Activated B cell treated with CpG ODN at 0.5 μM for 24 hours (primary cell): ENCODE results near the gene PAM. TPM values are rescaled to one million over a fixed set of nuclear protein-coding genes. Genes with fewer than 3 reads are reported as not detected.

Experiments used
- ATAC-seq: fragments of 200-7000 bp; cut with Tn5 transposase; one replicate; pipeline ENCODE4 v1.10.0; 2021; ENCODE audit warnings: low read depth, mild to moderate bottlenecking, moderate library complexity
- CTCF ChIA-PET: fragments of 350-600 bp; sonication (Branson Sonifier 250); formaldehyde crosslinking; loops from one replicate; lab custom pipeline; 2021; ENCODE audit warnings: antibody characterized with exemption; lab: Charles Lee
- POLR2A ChIA-PET: fragments of 350-600 bp; sonication (Branson Sonifier 250); formaldehyde crosslinking; loops from one replicate; lab custom pipeline; 2021; ENCODE audit warnings: antibody characterized with exemption; lab: Charles Lee
- DNase-seq: peaks from one replicate; pipeline ENCODE4 v3.0.0; 2022
- H3K27ac Mint-ChIP-seq: one replicate; pipeline ENCODE4 v1.8.0; 2020; ENCODE audit warnings: mixed read lengths
- H3K27me3 Mint-ChIP-seq: one replicate; pipeline ENCODE4 v1.8.0; 2021; ENCODE audit warnings: mixed read lengths
- H3K36me3 Mint-ChIP-seq: one replicate; pipeline ENCODE4 v1.8.0; 2021; ENCODE audit warnings: low read depth, mixed read lengths
- H3K4me1 Mint-ChIP-seq: one replicate; pipeline ENCODE4 v1.8.0; 2021; ENCODE audit warnings: mixed read lengths
- H3K4me3 Mint-ChIP-seq: one replicate; pipeline ENCODE4 v1.8.0; 2020; ENCODE audit warnings: mild to moderate bottlenecking, mixed read lengths
- H3K9me3 Mint-ChIP-seq: one replicate; pipeline ENCODE4 v1.8.0; 2020; ENCODE audit warnings: mixed read lengths
- intact Hi-C: fragments of 100-400 bp; cut with micrococcal nuclease; formaldehyde crosslinking; loops from one replicate; pipeline ENCODE4 v1.15.1; 2024
- total RNA-seq: library from RNA; stranded (reverse); gene quantifications from 2 replicates; pipeline ENCODE4 v1.2.3, GENCODE V29; 2022
- TF ChIP-seq, protein P1 (sequence below): fragments of 200-600 bp; IDR thresholded peaks from one replicate; pipeline ENCODE4 v1.8.0; 2022; ENCODE audit warnings: antibody characterized with exemption, mild to moderate bottlenecking

Gene PAM
- total RNA-seq, 1 donor from 2014 or later: 19.0 TPM

DNA sequence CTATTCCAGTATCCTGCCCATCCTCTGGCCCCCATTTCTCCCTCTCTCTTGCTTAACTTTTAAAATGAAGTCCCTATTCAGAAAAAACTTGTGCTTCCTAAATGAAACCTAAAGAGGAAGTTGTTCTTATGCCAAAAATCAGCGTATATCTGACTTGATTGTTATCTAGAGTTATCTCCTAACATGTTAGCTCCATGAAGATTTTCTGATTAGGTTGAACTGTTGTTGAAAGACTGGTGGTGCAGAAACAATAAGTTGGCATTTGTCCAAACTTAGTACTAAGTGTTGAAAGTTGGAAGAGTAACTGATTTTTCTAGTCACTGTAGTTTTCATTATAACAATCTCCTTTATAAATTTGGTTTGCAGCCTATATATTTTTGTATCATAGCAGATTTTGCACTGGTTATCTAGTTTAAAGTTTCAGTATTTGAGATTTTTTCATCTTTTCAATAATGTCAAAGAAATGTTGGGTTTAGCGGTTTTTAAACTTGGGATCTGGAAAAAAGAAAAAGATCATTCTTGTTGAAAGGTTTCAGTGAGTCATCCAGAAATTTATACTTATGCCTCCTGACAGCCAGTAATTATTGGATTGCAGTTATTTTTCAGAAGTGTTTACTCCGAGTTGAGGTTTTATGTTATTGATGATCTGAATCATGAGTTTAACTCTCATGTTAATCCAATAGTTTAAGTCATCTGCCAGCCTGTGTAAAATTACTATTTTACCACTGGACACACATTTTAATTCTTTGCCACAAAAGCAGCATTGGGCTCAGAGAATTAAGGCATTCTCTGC, 60.6 kb downstream of the PAM start:
- H3K4me1 Mint-ChIP-seq: peaks cover 14% of the 10 kb centered on the region
- ChIA-PET POLR2A (no interaction called here), CTCF (no interaction called here)
- no peak overlapping the region for H3K27ac Mint-ChIP-seq
- TF ChIP-seq, protein P1, sequence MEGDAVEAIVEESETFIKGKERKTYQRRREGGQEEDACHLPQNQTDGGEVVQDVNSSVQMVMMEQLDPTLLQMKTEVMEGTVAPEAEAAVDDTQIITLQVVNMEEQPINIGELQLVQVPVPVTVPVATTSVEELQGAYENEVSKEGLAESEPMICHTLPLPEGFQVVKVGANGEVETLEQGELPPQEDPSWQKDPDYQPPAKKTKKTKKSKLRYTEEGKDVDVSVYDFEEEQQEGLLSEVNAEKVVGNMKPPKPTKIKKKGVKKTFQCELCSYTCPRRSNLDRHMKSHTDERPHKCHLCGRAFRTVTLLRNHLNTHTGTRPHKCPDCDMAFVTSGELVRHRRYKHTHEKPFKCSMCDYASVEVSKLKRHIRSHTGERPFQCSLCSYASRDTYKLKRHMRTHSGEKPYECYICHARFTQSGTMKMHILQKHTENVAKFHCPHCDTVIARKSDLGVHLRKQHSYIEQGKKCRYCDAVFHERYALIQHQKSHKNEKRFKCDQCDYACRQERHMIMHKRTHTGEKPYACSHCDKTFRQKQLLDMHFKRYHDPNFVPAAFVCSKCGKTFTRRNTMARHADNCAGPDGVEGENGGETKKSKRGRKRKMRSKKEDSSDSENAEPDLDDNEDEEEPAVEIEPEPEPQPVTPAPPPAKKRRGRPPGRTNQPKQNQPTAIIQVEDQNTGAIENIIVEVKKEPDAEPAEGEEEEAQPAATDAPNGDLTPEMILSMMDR: no peak
- ATAC-seq (no peak), DNase-seq (no peak)
- H3K36me3 Mint-ChIP-seq: no peaks in the 10 kb centered on the region
- H3K9me3 Mint-ChIP-seq: no peaks in the 10 kb centered on the region
- no peak overlapping the region for H3K4me3 Mint-ChIP-seq
- no peaks in the 10 kb centered on the region for H3K27me3 Mint-ChIP-seq
- intact Hi-C loops: loop anchor here (2.0 kb wide), 1 partner anchor 17 kb away; no protein-coding TSS in a partner anchor

DNA sequence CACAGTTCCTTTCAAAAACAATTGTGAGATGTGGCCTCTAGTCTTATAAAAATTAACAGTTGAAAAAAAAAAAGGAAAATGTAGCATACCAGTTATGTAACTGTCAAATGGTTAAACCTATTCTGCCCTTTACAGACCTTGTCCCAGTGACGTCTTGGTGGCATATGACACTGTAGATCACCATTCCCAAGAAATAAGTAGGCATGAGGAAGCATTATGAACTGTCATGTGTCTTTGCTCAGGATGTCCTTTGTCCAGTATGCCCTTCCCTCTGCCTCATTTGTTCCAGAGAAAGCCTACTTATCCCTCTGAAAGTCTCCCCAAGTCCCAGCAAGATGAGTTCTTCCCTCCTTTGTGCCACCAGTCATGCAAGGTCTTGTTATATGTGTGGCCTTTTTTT, 63.2 kb downstream of the PAM start:
- Mint-ChIP-seq H3K27me3 (no peaks in the 10 kb centered on the region), H3K9me3 (no peaks in the 10 kb centered on the region), H3K27ac (no peak overlapping the region), H3K36me3 (no peaks in the 10 kb centered on the region), H3K4me1 (peaks cover 14% of the 10 kb centered on the region), H3K4me3 (no peak overlapping the region)
- DNase-seq (no peak), ATAC-seq (no peak)
- ChIA-PET POLR2A (no interaction called here), CTCF (no interaction called here)
- intact Hi-C loops: no loop called here
- TF ChIP-seq, protein P1: no peak

DNA sequence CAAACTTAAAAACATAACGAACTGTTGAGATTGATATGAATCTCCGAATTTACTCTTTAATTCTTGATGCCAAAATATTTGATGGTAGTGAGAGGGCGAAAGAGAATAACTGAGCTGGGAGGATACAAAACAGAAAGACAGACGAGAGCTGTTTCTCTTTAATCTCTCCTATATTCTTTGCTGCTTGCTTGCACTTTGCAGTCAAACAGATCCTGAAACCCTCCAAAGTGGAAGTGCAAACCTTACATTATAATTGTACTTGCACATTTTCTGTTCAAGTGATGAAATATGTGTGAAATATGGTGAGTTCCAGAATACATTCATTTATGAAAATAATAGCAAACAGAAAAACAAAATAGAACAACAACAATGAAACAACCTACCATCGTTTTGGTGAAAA, 63.8 kb downstream of the PAM start:
- H3K27ac Mint-ChIP-seq: no peak overlapping the region
- DNase-seq (no peak), ATAC-seq (no peak)
- peaks cover 14% of the 10 kb centered on the region for H3K4me1 Mint-ChIP-seq
- intact Hi-C loops: no loop called here
- no peaks in the 10 kb centered on the region for H3K9me3 Mint-ChIP-seq
- CTCF ChIA-PET: no interaction called here
- TF ChIP-seq, protein P1: no peak
- H3K4me3 Mint-ChIP-seq: no peak overlapping the region
- H3K36me3 Mint-ChIP-seq: no peaks in the 10 kb centered on the region
- POLR2A ChIA-PET: no interaction called here
- no peaks in the 10 kb centered on the region for H3K27me3 Mint-ChIP-seq

- H3K4me3 Mint-ChIP-seq: no peak overlapping the region
- peaks cover 14% of the 10 kb centered on the region for H3K4me1 Mint-ChIP-seq
- ATAC-seq (no peak), DNase-seq (no peak)
- no peaks in the 10 kb centered on the region for H3K9me3 Mint-ChIP-seq
- no peaks in the 10 kb centered on the region for H3K36me3 Mint-ChIP-seq
- TF ChIP-seq, protein P1: no peak
- intact Hi-C loops: no loop called here
- POLR2A ChIA-PET: no interaction called here
- CTCF ChIA-PET: no interaction called here
- H3K27me3 Mint-ChIP-seq: no peaks in the 10 kb centered on the region
- H3K27ac Mint-ChIP-seq: no peak overlapping the region
Measured at GRCh38 chr5:102819634-102820033, 64.5 kb downstream of the PAM start.

DNA sequence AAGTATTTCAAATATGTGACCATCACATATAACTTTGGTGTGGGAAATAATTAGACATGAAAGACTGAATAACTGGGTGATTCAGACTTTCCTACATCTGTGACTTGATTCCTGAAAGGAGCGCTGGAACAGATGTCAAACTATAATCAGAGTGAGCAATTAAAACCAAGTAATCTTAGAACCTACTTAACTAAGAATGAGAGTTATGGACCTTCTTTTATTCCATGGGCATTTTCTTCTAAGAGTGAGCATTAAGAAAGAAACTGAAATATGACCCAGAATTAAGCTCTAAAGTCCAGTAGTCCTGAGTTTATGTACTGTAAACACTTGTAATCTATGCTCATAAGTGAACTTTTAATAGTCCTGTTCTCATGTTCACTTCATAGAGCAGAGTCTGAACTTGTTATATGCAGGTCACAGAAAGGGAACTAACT, 68.4 kb downstream of the PAM start:
- H3K9me3 Mint-ChIP-seq: no peaks in the 10 kb centered on the region

More for the DNA sequence above, 68.4 kb downstream of the PAM start:
- ATAC-seq (no peak), DNase-seq (no peak)
- Mint-ChIP-seq H3K4me1 (no peaks in the 10 kb centered on the region), H3K27me3 (no peaks in the 10 kb centered on the region), H3K27ac (no peak overlapping the region), H3K36me3 (no peaks in the 10 kb centered on the region), H3K4me3 (no peak overlapping the region)
- TF ChIP-seq, protein P1: no peak
- intact Hi-C loops: no loop called here
- ChIA-PET CTCF (no interaction called here), POLR2A (no interaction called here)
